Activated T-helper 1 cell treated with anti-CD3 and anti-CD28 coated beads, Interleukin-12 subunit alpha, Interleukin-12 subunit beta, Interleukin-2, Interleukin-4 antibody, amounts not matched to agents 30 ng/mL and 10 ng/mL and 1 ng/mL, durations not matched to agents 14 hours and 24 hours and 36 hours (primary cell): ENCODE data around the gene SMARCA5. TPM values are rescaled to one million over a fixed set of nuclear protein-coding genes. Genes with fewer than 3 reads are reported as not detected.
A peak's percentile ranks its signal among the peaks of the same experiment; 100 is the strongest.

ENCODE experiments used
- DNase-seq: peaks from one replicate; pipeline ENCODE4 v3.0.0; 2021; ENCODE audit warnings: low spot score
- H3K27ac Mint-ChIP-seq: one replicate; pipeline ENCODE4 v1.8.0; 2021; ENCODE audit warnings: mild to moderate bottlenecking, mixed read lengths
- H3K27me3 Mint-ChIP-seq: one replicate; pipeline ENCODE4 v1.8.0; 2022; ENCODE audit warnings: mild to moderate bottlenecking, moderate library complexity, mixed read lengths; ENCODE audit not compliant: insufficient read depth
- H3K36me3 Mint-ChIP-seq: one replicate; pipeline ENCODE4 v1.8.0; 2021; ENCODE audit warnings: low read depth, mixed read lengths
- H3K4me1 Mint-ChIP-seq: one replicate; pipeline ENCODE4 v1.8.0; 2021; ENCODE audit warnings: low read depth, mixed read lengths
- H3K4me3 Mint-ChIP-seq: one replicate; pipeline ENCODE4 v1.8.0; 2021; ENCODE audit warnings: mild to moderate bottlenecking, moderate library complexity, mixed read lengths
- H3K9me3 Mint-ChIP-seq: one replicate; pipeline ENCODE4 v1.8.0; 2021; ENCODE audit warnings: mixed read lengths
- intact Hi-C: fragments of 100-400 bp; cut with micrococcal nuclease; formaldehyde crosslinking; loops from one replicate; pipeline ENCODE4 v1.15.1; 2024
- total RNA-seq: library from RNA; stranded (reverse); gene quantifications from 2 replicates; pipeline ENCODE4 v1.2.3, GENCODE V29; 2022

SMARCA5 gene
- total RNA-seq, 1 donor from 2014 or later = 59.9 TPM

- intact Hi-C loops = loop anchor here (5.0 kb wide), 1 partner anchor 467 kb away; no protein-coding TSS in a partner anchor
- Mint-ChIP-seq H3K4me1 (peaks cover 23% of the 10 kb centered on the region), H3K4me3 (no peak overlapping the region), H3K27ac (no peak overlapping the region), H3K9me3 (no peaks in the 10 kb centered on the region), H3K36me3 (peaks cover 31% of the 10 kb centered on the region), H3K27me3 (no peaks in the 10 kb centered on the region)
- DNase-seq = no peak
Measured at GRCh38 chr4:143554728-143555597, 41.5 kb downstream of the SMARCA5 start.

- Mint-ChIP-seq H3K36me3 (peaks cover 26% of the 10 kb centered on the region), H3K27me3 (no peaks in the 10 kb centered on the region), H3K9me3 (no peaks in the 10 kb centered on the region), H3K27ac (no peak overlapping the region), H3K4me1 (peaks cover 28% of the 10 kb centered on the region), H3K4me3 (no peak overlapping the region)
- intact Hi-C loops = loop anchor here (5.0 kb wide), 1 partner anchor 467 kb away; no protein-coding TSS in a partner anchor
- DNase-seq = no peak
Measured at GRCh38 chr4:143555676-143556075, 42.2 kb downstream of the SMARCA5 start.

- intact Hi-C loops = loop anchor here (5.0 kb wide), 1 partner anchor 464 kb away; no protein-coding TSS in a partner anchor
- no peak for DNase-seq
- Mint-ChIP-seq H3K27me3 (no peaks in the 10 kb centered on the region), H3K36me3 (peaks cover 17% of the 10 kb centered on the region), H3K4me1 (peaks cover 42% of the 10 kb centered on the region), H3K27ac (no peak overlapping the region), H3K9me3 (peaks cover 5% of the 10 kb centered on the region), H3K4me3 (peak overlapping the region; percentile 87)
Measured at GRCh38 chr4:143558286-143558685, 44.8 kb downstream of the SMARCA5 start.

- H3K27me3 Mint-ChIP-seq = no peaks in the 10 kb centered on the region
- peaks cover 42% of the 10 kb centered on the region for H3K4me1 Mint-ChIP-seq
- peak overlapping the region; percentile 87 for H3K4me3 Mint-ChIP-seq
- H3K9me3 Mint-ChIP-seq = peaks cover 5% of the 10 kb centered on the region
- intact Hi-C loops = loop anchor here (1.0 to 5.0 kb wide), 3 partner anchors 46 to 1539 kb away; partner anchors contain the start of genes ABCE1, ANAPC10 and SMARCA5
- DNase-seq = peak; percentile 62
- H3K36me3 Mint-ChIP-seq = peaks cover 14% of the 10 kb centered on the region
- peak overlapping the region; percentile 87 for H3K27ac Mint-ChIP-seq
Measured at GRCh38 chr4:143558823-143559756, 45.6 kb downstream of the SMARCA5 start.

- peak overlapping the region; percentile 87 for H3K27ac Mint-ChIP-seq
- H3K36me3 Mint-ChIP-seq = peaks cover 10% of the 10 kb centered on the region
- H3K4me1 Mint-ChIP-seq = peaks cover 37% of the 10 kb centered on the region
- peaks cover 5% of the 10 kb centered on the region for H3K9me3 Mint-ChIP-seq
- H3K4me3 Mint-ChIP-seq = peak overlapping the region; percentile 87
- intact Hi-C loops = loop anchor here (1.0 to 5.0 kb wide), 4 partner anchors 46 to 1539 kb away; partner anchors contain the start of genes ABCE1, ANAPC10 and SMARCA5
- no peak for DNase-seq
- no peaks in the 10 kb centered on the region for H3K27me3 Mint-ChIP-seq
Measured at GRCh38 chr4:143559757-143560147, 46.2 kb downstream of the SMARCA5 start.

DNA sequence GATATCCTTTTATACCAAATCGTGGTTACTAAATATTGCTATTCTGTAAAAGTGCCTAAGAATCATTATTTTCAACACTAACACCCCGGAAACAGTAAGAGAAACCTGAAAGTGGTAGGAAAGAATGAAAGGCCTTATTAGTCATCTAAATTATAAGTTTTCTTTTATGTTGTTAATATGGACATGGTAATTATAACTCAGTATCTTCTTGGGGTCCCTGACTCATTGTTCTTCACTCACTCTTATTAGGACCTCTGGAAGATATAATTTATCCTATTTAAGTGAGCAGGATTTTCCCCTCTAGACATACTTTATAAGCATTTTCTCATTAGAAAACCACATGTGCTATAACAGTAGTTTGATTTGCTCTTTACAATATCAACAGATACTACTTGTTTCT, 51.0 kb downstream of the SMARCA5 start:
- Mint-ChIP-seq H3K4me3 (no peak overlapping the region), H3K4me1 (peaks cover 22% of the 10 kb centered on the region), H3K27me3 (no peaks in the 10 kb centered on the region), H3K36me3 (peaks cover 11% of the 10 kb centered on the region), H3K9me3 (peaks cover 10% of the 10 kb centered on the region), H3K27ac (no peak overlapping the region)
- intact Hi-C loops = loop anchor here (5.0 kb wide), 1 partner anchor 53 kb away; no protein-coding TSS in a partner anchor
- DNase-seq = no peak

GRCh38 chr4:143575331-143575730, 61.8 kb downstream of the SMARCA5 start:
- no peak overlapping the region for H3K27ac Mint-ChIP-seq
- no peaks in the 10 kb centered on the region for H3K9me3 Mint-ChIP-seq
- H3K4me3 Mint-ChIP-seq = no peak overlapping the region
- no peaks in the 10 kb centered on the region for H3K27me3 Mint-ChIP-seq
- no peaks in the 10 kb centered on the region for H3K36me3 Mint-ChIP-seq
- H3K4me1 Mint-ChIP-seq = no peaks in the 10 kb centered on the region
- no peak for DNase-seq
- intact Hi-C loops = no loop called here

DNA sequence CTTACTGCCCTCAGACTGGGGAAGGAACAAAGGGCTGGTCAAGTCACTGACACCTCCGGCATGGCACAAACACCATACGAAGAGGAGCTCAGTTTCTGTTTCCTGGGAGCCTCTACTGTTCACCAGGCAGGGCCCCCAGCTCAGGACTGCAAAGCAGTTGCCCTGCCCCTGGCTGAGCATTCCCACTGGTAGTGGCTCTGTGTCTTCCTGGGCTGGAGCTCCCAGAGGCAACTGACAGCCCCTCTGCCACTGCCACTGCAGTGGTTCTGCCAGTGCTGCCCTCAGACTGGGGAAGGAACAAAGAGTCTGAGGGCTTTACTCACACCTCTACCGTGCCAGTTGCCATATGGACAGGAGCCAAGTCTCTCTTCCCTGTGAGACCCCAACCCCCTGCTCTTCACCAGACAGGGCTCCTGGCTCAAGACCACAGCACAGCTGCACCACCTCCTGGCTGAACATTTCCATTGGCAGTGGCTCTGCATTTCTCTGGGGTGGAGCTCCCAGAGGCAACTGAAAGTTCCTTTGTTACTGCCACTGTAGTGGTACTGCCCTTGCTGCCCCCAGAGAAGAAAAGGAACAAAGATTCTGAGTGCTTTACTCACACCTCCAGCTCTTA, 67.9 kb downstream of the SMARCA5 start:
- Mint-ChIP-seq H3K36me3 (no peaks in the 10 kb centered on the region), H3K4me1 (no peaks in the 10 kb centered on the region), H3K27me3 (no peaks in the 10 kb centered on the region), H3K27ac (no peak overlapping the region), H3K9me3 (peaks cover 21% of the 10 kb centered on the region), H3K4me3 (no peak overlapping the region)
- intact Hi-C loops = no loop called here
- DNase-seq = no peak

DNA sequence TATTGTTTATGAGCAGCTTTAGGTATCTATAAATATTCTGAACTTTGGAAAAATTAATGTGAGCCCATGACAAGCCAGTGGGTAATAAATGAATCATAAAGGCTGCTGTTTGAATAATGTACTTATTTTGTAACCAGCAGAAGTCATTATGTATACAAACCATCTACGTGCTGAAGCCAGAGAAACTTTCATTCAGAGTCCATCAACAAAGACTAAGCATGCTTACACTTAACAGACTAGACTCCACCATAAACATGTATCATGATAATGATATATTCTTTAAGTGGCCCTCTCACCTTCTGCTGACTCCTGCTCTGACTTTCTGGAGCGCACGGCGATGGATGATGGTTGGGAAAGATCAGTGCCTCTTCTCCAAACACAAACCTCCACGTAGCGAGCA, 72.0 kb downstream of the SMARCA5 start:
- Mint-ChIP-seq H3K4me1 (no peaks in the 10 kb centered on the region), H3K27me3 (peaks cover 1% of the 10 kb centered on the region), H3K4me3 (no peak overlapping the region), H3K27ac (no peak overlapping the region), H3K36me3 (no peaks in the 10 kb centered on the region), H3K9me3 (peaks cover 21% of the 10 kb centered on the region)
- intact Hi-C loops = no loop called here
- DNase-seq = no peak

DNA sequence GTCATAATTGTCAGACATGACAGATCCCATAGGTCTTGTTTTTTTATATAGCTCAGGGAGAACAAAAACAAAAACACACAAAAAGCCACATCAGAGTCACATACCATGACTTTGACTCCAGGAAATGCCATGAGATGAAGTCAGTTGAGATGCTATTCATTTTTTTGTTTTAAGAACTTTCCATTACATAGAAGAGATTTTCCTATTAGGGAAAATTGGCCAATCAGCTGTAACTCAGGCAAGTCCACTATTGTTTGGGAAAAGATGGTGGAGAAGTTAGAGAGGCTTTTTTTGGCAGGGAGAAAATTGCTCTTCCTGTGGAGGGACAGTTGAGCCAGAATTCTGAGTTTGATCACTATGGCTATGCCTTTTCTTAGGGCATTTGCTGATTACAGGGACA, 72.6 kb downstream of the SMARCA5 start:
- peaks cover 1% of the 10 kb centered on the region for H3K27me3 Mint-ChIP-seq
- intact Hi-C loops = no loop called here
- peaks cover 21% of the 10 kb centered on the region for H3K9me3 Mint-ChIP-seq
- no peak overlapping the region for H3K27ac Mint-ChIP-seq
- H3K4me3 Mint-ChIP-seq = no peak overlapping the region
- H3K36me3 Mint-ChIP-seq = no peaks in the 10 kb centered on the region
- DNase-seq = no peak
- no peaks in the 10 kb centered on the region for H3K4me1 Mint-ChIP-seq

DNA sequence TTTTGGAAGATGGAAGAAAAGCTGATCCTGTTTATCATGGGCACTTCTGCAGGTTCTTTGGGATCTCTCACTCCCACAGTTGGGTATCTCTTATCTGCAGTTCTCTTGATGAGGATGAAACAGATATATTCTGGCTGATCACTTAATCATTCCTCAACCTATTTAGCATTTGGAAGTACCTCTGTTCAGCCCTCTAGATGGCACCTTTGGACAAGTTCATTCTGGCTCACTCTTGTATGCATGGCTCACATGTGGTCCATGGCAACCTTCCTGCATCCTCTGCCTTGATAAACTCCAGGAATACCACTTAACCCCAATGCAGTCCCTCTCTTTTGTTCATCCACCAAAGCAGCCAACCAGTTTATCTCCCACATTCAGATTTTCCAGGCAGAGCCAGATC, 74.2 kb downstream of the SMARCA5 start:
- peaks cover 15% of the 10 kb centered on the region for H3K9me3 Mint-ChIP-seq
- peaks cover 1% of the 10 kb centered on the region for H3K27me3 Mint-ChIP-seq
- no peak for DNase-seq
- intact Hi-C loops = no loop called here
- H3K4me1 Mint-ChIP-seq = no peaks in the 10 kb centered on the region
- H3K36me3 Mint-ChIP-seq = no peaks in the 10 kb centered on the region
- H3K27ac Mint-ChIP-seq = no peak overlapping the region
- no peak overlapping the region for H3K4me3 Mint-ChIP-seq

GRCh38 chr4:143597276-143597675, 83.8 kb downstream of the SMARCA5 start:
- Mint-ChIP-seq H3K36me3 (no peaks in the 10 kb centered on the region), H3K4me3 (no peak overlapping the region), H3K4me1 (no peaks in the 10 kb centered on the region), H3K27me3 (peaks cover 1% of the 10 kb centered on the region), H3K27ac (no peak overlapping the region), H3K9me3 (peaks cover 4% of the 10 kb centered on the region)
- intact Hi-C loops = no loop called here
- no peak for DNase-seq
